Activated CD4-positive, CD25-positive, alpha-beta regulatory T cell treated with anti-CD3 and anti-CD28 coated beads, Interleukin-2, amount 50 U/mL, for 72 hours (primary cell): Measurements from ENCODE around the gene LYSMD4.
"Not testable (repeated sequence)": the region's sequence is repeated elsewhere in the genome, so short reads cannot be mapped to it uniquely, and the experiment has no call there.

Experiments used
- DNase-seq: peaks from one replicate; pipeline ENCODE4 v3.0.0; 2021

LYSMD4 gene

DNA sequence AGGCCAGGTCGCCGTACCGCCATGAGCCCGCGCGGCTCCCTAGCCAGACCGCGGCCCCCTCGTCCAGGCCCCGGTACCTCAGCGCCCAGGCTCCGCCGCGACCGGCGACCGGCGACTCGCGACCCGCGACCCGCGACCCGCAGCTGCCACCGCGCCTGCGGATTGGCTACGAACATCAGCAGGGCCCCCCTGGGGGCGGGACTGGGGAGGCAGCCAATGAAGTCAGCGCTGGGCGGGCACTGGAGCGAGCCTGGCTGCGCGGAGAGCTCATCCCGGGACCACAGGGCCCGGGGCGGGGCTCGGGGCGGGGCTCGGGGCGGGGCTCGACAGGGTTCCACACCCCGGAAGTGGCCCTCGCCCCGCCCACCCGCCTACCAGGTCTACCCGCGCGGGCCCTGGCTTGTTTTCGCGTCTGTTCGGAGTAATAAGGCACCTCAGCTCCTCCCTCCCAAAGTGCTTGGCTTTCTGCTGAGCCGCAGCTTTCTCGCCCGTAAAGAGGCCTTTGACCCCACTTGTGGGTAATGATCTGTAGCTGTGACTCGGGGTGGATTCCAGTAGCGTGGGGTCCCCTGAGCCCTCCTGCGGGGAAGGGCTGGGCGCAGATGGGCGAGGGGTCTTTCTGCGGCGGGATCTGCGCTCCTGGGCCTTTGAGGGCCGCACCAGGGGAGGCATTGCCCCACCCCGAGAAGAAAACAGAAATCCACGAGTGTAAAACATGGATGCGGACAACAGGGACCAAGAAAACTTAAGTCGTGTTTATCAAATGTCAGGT lies at the start of gene LYSMD4:
Gene LYSMD4 (minus strand): TSS at position 170 of the 772 bp plus-strand sequence. CDS start 1,438 bp downstream, outside the sequence.
- DNase-seq = peak; percentile 96

DNA sequence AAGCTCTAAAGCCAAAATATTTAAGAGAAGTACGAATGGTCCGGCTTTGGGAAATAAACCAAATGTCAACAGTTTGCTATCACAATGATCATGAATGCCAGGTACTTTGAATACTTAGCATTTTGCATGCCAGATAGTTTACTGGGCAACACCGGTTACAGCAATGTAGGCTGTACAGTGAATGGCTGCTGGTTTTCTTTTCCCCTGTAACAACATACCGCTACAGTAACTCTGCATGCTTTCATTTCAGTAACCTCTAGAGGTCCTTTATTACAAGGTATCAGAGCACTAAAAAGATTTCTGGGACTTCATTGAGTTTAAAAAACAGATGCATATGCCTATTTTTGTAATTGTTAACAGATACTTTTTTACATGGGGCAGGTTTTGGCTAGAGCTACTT lies 48.8 kb upstream of the LYSMD4 start:
- not testable (repeated sequence) for DNase-seq

- no peak for DNase-seq
These were observed 43.9 kb upstream of the LYSMD4 start for GRCh38 chr15:99777144-99777543.

GRCh38 chr15:99764522-99764921 lies 31.3 kb upstream of the LYSMD4 start:
- DNase-seq = no peak

DNA sequence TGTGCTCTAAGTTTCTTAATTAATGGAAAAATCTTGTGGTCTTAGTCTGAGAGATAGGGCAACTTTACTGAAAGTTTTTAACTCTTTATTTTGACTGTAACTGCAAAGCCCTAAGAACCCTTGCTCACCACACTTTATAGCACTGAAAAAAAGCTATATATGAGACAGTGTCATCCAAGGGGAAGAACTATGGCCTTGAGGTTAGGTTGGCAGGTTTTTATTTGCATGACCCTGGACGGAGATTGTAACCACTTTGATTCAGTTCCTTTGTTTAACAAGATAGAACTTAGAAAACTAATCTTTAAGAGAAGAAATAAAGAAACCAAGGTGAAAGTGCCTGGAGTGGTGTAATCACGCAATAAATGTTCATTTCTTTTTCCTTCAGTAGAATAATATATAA lies 30.6 kb upstream of the LYSMD4 start:
- DNase-seq = no peak

- no peak for DNase-seq
These were observed 29.1 kb upstream of the LYSMD4 start for GRCh38 chr15:99762288-99762687.

DNA sequence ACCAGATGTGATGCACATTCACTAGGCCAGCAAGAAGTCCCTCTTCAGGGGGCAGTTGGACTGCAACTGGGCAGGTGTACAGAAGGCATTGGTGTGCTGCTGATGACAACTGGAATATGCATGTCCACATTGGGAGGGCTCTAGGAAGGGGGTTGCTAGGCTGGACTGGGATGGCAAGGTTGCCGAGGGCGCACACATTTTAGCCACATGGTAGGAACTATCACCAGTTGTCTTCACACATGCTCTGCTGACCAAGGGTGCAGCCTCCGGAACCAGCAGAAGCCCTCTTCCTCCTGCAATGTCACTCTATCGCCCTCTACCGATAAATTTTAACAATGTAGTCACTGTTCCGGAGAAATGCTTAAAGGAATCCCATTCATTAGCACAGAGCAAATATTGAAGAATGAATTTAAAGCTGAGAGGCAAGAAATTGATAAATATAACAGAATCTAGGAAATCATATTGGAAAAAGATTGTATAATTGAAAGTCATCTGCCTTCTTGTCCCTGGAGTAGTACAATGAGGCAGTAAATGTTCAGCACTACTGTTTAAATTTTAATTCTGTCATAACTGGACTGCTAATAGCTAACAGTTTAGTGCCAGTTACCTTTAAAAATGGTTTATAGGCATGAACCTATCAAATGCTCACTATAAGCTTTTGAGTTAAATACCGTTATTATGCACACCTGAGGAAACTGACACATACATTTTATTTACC lies 22.6 kb upstream of the LYSMD4 start:
- peak; percentile 39 for DNase-seq

- no peak for DNase-seq
These were observed 19.8 kb upstream of the LYSMD4 start for GRCh38 chr15:99753066-99753465.

DNA sequence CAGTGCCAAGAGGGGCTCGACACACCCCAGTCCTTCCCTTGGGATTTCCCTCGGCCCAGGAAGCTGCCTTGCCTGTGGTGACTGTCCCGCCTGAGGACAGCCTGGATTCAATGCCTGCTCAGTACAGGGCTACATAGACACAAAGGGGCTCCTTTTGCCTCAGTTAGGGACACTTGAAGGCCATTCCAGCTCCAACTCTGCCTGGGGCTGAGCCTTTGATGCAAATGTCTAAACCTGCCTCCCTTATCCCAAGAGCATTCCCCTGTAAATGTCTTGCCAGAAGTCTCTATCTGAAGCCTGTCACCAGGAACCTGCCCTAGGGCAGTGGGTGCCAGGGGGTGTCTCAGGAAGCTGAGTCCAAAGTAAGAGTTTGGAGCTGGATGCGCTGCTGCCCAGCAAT lies 19.3 kb upstream of the LYSMD4 start:
- no peak for DNase-seq

GRCh38 chr15:99750326-99750725 lies 17.1 kb upstream of the LYSMD4 start:
- DNase-seq = not testable (repeated sequence)

DNA sequence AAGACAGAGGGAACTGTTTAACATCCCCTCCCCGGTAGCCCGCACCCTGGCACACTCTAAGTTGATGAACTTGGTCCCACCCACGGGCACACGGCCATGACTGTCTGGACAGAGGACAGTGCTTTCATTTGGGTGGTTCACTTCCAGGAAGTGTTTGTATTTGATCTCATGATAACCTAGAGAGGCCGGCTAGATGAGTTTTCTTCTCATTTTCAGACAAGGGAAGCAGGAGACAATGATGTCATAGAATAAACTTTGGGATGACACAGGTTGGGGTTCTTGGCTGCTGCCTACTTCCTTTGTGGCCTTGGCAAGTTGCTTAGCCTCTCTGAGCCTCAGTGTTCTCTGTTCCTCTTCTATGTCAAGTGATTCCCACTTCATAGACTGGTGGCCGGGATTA lies 16.1 kb upstream of the LYSMD4 start:
- no peak for DNase-seq

GRCh38 chr15:99745370-99746086 lies 12.3 kb upstream of the LYSMD4 start:
- DNase-seq = no peak

DNA sequence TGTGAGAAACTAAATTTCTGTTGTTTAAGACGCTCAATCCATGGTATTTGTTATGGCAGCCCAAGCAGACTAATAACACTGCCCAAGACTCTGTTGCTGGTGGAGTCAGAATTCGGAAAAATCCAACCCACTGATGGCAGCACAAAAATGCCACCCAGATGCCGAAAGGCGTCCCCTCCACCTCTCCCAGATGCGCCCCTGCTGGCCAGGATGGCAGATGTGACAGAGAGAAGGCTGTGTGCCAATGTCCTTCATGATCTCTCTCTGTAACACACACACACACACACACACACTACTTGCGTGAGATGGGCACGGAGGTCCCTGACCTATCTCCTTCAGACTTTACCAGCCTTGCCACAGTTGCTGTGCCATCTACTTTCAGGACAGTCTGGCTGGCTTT lies 10.9 kb upstream of the LYSMD4 start:
- DNase-seq = no peak

- DNase-seq = no peak
These were observed 8.6 kb upstream of the LYSMD4 start for GRCh38 chr15:99741835-99742234.

GRCh38 chr15:99738021-99738847 lies 5.0 kb upstream of the LYSMD4 start:
- no peak for DNase-seq

- DNase-seq = no peak
These were observed 3.5 kb upstream of the LYSMD4 start for GRCh38 chr15:99736702-99737101.

GRCh38 chr15:99735868-99736267 lies 2.6 kb upstream of the LYSMD4 start:
- no peak for DNase-seq

DNA sequence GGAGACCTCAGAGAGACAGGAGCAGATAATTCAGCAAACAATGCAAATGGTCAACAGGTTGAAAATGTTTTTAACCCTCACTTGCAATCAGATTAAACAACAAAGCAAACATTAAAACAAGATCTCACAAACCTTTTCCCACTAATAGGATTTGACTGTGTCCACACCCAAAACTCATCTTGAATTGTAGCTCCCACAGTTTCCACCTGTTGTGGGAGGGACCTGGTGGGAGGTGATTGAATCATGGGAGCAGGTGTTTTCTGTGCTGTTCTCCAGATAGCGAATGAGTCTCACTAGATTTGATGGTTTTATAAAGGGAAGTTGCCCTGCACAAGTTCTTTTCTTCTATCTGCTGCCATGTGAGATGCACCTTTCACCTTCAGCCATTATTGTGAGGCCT lies 1.3 kb upstream of the LYSMD4 start:
- no peak for DNase-seq

DNA sequence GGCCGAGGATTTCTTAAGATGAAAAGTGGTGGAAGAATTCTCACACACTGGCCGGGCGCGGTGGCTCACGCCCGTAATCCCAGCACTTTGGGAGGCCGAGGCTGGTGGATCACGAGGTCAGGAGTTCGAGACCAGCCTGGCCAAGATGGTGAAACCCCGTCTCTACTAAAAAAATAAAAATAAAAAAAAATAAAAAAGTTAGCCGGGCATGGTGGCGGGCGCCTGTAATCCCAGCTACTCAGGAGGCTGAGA lies 729 bp upstream of the LYSMD4 start:
- DNase-seq = not testable (repeated sequence)

GRCh38 chr15:99732751-99733267 lies 428 bp downstream of the LYSMD4 start:
- DNase-seq = peak; percentile 44

DNA sequence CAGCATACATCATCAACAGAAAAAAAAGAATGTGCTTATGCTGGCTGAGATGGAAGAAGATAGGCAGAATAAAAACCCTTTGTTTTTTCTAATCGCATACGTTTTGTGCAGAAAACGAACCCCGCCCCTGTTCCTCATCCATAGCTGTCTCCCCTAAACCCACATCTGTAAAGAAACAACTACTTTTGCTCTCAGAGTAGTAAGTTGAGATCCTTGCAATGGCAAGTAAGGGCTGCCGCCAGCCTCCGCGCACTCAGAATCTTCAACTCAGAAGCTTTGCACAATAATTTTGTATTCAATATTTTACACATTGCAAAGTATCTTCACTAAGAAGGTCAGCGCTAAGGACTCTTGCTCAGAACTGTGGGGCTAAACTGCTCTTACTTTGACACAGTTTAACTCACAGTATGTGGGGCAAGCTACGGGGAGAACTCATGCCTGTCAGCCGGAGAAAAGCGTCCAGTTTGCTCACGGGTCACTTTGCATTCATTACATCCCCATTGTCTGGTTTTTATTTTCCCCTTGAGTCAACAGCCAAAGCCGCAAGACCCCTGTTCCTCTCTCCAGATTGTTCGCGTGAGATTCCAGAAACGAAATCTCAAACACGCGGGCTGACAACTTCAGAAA lies 1.0 kb downstream of the LYSMD4 start:
- DNase-seq = no peak

- no peak for DNase-seq
These were observed 1.7 kb downstream of the LYSMD4 start for GRCh38 chr15:99731336-99732123.
